ENCODE results near the gene HSD17B3. TPM values are rescaled to one million over a fixed set of nuclear protein-coding genes. Genes with fewer than 3 reads are reported as not detected.
A peak's percentile ranks its signal among the peaks of the same experiment; 100 is the strongest.

HSD17B3 gene
- total RNA-seq, 1 donor from 2014 or later, result not detected

DNA sequence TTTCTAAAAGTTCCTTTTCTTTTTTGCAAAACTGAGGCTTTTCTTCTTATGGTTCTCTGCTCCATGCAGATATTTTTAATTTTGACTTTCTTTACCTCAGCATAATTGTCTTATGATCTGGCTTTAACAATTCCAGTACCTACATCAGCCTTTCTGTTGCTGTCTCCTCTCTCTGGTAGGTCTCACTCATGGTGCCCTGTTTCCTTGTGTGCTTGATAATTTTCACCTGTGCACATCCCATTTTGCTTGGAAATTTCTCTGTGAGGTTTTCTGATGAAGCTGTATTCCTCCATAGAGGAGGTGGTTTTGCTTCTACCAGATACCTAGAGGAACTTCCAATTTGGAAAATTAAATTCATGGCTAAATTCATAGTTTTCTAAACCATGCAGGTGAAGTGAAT lies 2.3 kb upstream of the HSD17B3 start:
- no peaks in the 10 kb centered on the region for H3K27me3 Mint-ChIP-seq
- DNase-seq (ENCODE audit: extremely low spot score, unreplicated experiment), result no peak
- no peaks in the 10 kb centered on the region for H3K36me3 Mint-ChIP-seq
- no peak overlapping the region for H3K4me3 Mint-ChIP-seq
- TF ChIP-seq, protein P1, sequence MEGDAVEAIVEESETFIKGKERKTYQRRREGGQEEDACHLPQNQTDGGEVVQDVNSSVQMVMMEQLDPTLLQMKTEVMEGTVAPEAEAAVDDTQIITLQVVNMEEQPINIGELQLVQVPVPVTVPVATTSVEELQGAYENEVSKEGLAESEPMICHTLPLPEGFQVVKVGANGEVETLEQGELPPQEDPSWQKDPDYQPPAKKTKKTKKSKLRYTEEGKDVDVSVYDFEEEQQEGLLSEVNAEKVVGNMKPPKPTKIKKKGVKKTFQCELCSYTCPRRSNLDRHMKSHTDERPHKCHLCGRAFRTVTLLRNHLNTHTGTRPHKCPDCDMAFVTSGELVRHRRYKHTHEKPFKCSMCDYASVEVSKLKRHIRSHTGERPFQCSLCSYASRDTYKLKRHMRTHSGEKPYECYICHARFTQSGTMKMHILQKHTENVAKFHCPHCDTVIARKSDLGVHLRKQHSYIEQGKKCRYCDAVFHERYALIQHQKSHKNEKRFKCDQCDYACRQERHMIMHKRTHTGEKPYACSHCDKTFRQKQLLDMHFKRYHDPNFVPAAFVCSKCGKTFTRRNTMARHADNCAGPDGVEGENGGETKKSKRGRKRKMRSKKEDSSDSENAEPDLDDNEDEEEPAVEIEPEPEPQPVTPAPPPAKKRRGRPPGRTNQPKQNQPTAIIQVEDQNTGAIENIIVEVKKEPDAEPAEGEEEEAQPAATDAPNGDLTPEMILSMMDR (conservative IDR thresholded peaks at IDR 0.05), result no peak
- H3K4me1 Mint-ChIP-seq (ENCODE audit: unreplicated experiment), result peaks cover 4% of the 10 kb centered on the region
- H3K9me3 Mint-ChIP-seq, result no peaks in the 10 kb centered on the region
- no peak overlapping the region for H3K27ac Mint-ChIP-seq

- DNase-seq (ENCODE audit: extremely low spot score, unreplicated experiment), result no peak
- peaks cover 4% of the 10 kb centered on the region for H3K4me1 Mint-ChIP-seq (ENCODE audit: unreplicated experiment)
- TF ChIP-seq, protein P1 (conservative IDR thresholded peaks at IDR 0.05), result no peak
- no peaks in the 10 kb centered on the region for H3K36me3 Mint-ChIP-seq
- no peaks in the 10 kb centered on the region for H3K9me3 Mint-ChIP-seq
- peak overlapping the region; percentile 0 for H3K4me3 Mint-ChIP-seq
- H3K27me3 Mint-ChIP-seq, result no peaks in the 10 kb centered on the region
- H3K27ac Mint-ChIP-seq, result peak overlapping the region; percentile 87
Measured at GRCh38 chr9:96299823-96300222, 2.2 kb downstream of the HSD17B3 start.

- H3K27me3 Mint-ChIP-seq, result no peaks in the 10 kb centered on the region
- no peak for DNase-seq (ENCODE audit: extremely low spot score, unreplicated experiment)
- H3K9me3 Mint-ChIP-seq, result peaks cover 9% of the 10 kb centered on the region
- no peaks in the 10 kb centered on the region for H3K36me3 Mint-ChIP-seq
- H3K4me1 Mint-ChIP-seq (ENCODE audit: unreplicated experiment), result peaks cover 3% of the 10 kb centered on the region
- H3K27ac Mint-ChIP-seq, result no peak overlapping the region
- no peak overlapping the region for H3K4me3 Mint-ChIP-seq
- TF ChIP-seq, protein P1 (conservative IDR thresholded peaks at IDR 0.05), result no peak
Measured at GRCh38 chr9:96294159-96294545, 7.8 kb downstream of the HSD17B3 start.

GRCh38 chr9:96293498-96294158 lies 8.3 kb downstream of the HSD17B3 start:
- H3K27ac Mint-ChIP-seq, result no peak overlapping the region
- H3K9me3 Mint-ChIP-seq, result peaks cover 9% of the 10 kb centered on the region
- no peaks in the 10 kb centered on the region for H3K36me3 Mint-ChIP-seq
- H3K4me1 Mint-ChIP-seq (ENCODE audit: unreplicated experiment), result peaks cover 3% of the 10 kb centered on the region
- no peak overlapping the region for H3K4me3 Mint-ChIP-seq
- H3K27me3 Mint-ChIP-seq, result no peaks in the 10 kb centered on the region
- no peak for DNase-seq (ENCODE audit: extremely low spot score, unreplicated experiment)
- TF ChIP-seq, protein P1 (conservative IDR thresholded peaks at IDR 0.05), result no peak

- DNase-seq (ENCODE audit: extremely low spot score, unreplicated experiment), result no peak
- no peaks in the 10 kb centered on the region for H3K36me3 Mint-ChIP-seq
- H3K27ac Mint-ChIP-seq, result no peak overlapping the region
- H3K27me3 Mint-ChIP-seq, result no peaks in the 10 kb centered on the region
- TF ChIP-seq, protein P1 (conservative IDR thresholded peaks at IDR 0.05), result no peak
- no peak overlapping the region for H3K4me3 Mint-ChIP-seq
- peaks cover 9% of the 10 kb centered on the region for H3K9me3 Mint-ChIP-seq
- peaks cover 3% of the 10 kb centered on the region for H3K4me1 Mint-ChIP-seq (ENCODE audit: unreplicated experiment)
Measured at GRCh38 chr9:96289392-96289791, 12.6 kb downstream of the HSD17B3 start.
